HG03469 (cell line): Measurements from ENCODE around the gene CEACAM4.
"Not testable (repeated sequence)": the region's sequence is repeated elsewhere in the genome, so short reads cannot be mapped to it uniquely, and the experiment has no call there.

Experiments
- ATAC-seq: cut with Tn5 transposase; IDR thresholded peaks from one replicate; pipeline ENCODE4 v1.9.1; 2021; ENCODE audit warnings: mild to moderate bottlenecking, moderate library complexity, moderate number of reproducible peaks; ENCODE audit not compliant: unreplicated experiment

CEACAM4 gene

GRCh38 chr19:41586064-41586463 is 40.8 kb downstream of the CEACAM4 start:
- no peak for ATAC-seq

- ATAC-seq = no peak
These were observed 41.9 kb downstream of the CEACAM4 start for GRCh38 chr19:41584931-41585330.

- ATAC-seq = no peak
These were observed 42.5 kb downstream of the CEACAM4 start for GRCh38 chr19:41584260-41584810.

- not testable (repeated sequence) for ATAC-seq
These were observed 44.2 kb downstream of the CEACAM4 start for GRCh38 chr19:41582577-41583182.

GRCh38 chr19:41581068-41581467 is 45.8 kb downstream of the CEACAM4 start:
- ATAC-seq = not testable (repeated sequence)

GRCh38 chr19:41578886-41579285 is 48.0 kb downstream of the CEACAM4 start:
- no peak for ATAC-seq

- ATAC-seq = no peak
These were observed 49.0 kb downstream of the CEACAM4 start for GRCh38 chr19:41577833-41578232.

- ATAC-seq = no peak
These were observed 49.6 kb downstream of the CEACAM4 start for GRCh38 chr19:41577144-41577830.

GRCh38 chr19:41575998-41576397 is 50.9 kb downstream of the CEACAM4 start, which contains the start of gene CEACAM21:
Gene CEACAM21, plus strand, starts transcription at chr19:41576166. Its CDS starts 109 bp downstream, at chr19:41576275.
- no peak for ATAC-seq

GRCh38 chr19:41570639-41571112 is 56.2 kb downstream of the CEACAM4 start:
- no peak for ATAC-seq

GRCh38 chr19:41570179-41570578 is 56.7 kb downstream of the CEACAM4 start:
- ATAC-seq = no peak

GRCh38 chr19:41569481-41570150 is 57.3 kb downstream of the CEACAM4 start:
- no peak for ATAC-seq
